Endothelial cell of umbilical vein (primary cell): Measurements from ENCODE around the gene HRNR.

Experiments
- EZH2 ChIP-seq: IDR thresholded peaks from 2 replicates; pipeline ENCODE4 v1.6.1; 2012; ENCODE audit warnings: borderline replicate concordance, low read depth, mild to moderate bottlenecking, moderate library complexity, low read length, inconsistent platforms; ENCODE audit not compliant: severe bottlenecking
- FOS ChIP-seq: IDR thresholded peaks from 2 replicates; pipeline ENCODE4 v1.6.1; 2011; ENCODE audit warnings: mild to moderate bottlenecking, low read length, moderate library complexity, borderline replicate concordance; ENCODE audit not compliant: insufficient read depth
- MYC ChIP-seq: IDR thresholded peaks from one replicate; pipeline ENCODE4 v1.6.1; 2011; ENCODE audit warnings: mild to moderate bottlenecking, low read depth, low read length
- POLR2A ChIP-seq: IDR thresholded peaks from 2 replicates; pipeline ENCODE4 v1.6.1; 2012; ENCODE audit warnings: low read depth, mild to moderate bottlenecking, control low read depth, low read length
- POLR2AphosphoS5 ChIP-seq: IDR thresholded peaks from 2 replicates; pipeline ENCODE4 v1.6.1; 2012; ENCODE audit warnings: low read depth, mild to moderate bottlenecking, control low read depth, low read length, moderate library complexity; ENCODE audit not compliant: insufficient read depth
- TF ChIP-seq, protein P1 (sequence below), 2 donors: IDR thresholded peaks; 1 replicate in 1 of 2; 2 replicates in 1 of 2; pipeline ENCODE4 v1.5.1; 2011; ENCODE audit warnings: low read length in 2 of 2, mild to moderate bottlenecking in 2 of 2, moderate library complexity in 2 of 2, control low read depth in 1 of 2, inconsistent platforms in 1 of 2, low read depth in 1 of 2; ENCODE audit not compliant: insufficient read depth in 1 of 2; ENCODE audit errors: extremely low read depth in 1 of 2
- TF ChIP-seq, protein P2 (sequence below): IDR thresholded peaks from 2 replicates; pipeline ENCODE4 v1.6.1; 2011; ENCODE audit not compliant: insufficient read depth, insufficient read length

DNA sequence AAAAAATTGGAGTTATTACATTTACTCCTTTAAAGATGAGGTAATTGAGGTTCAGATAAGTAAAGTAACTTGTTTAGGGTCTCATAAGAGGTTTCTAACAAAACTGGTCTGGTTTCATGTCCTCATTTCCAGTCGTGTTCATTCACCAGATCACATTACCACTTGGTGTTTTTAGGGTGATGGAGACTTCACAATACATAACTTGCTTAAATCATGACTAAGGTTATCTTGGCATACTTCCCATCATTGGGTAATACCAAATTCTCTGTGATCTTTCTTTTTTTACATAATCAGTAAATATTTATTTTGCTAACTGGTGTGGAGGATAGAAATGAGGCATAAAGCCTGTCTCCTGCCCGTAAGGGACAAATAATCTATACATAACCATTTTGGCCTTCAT is 33.4 kb downstream of the HRNR start:
- TF ChIP-seq, protein P1, sequence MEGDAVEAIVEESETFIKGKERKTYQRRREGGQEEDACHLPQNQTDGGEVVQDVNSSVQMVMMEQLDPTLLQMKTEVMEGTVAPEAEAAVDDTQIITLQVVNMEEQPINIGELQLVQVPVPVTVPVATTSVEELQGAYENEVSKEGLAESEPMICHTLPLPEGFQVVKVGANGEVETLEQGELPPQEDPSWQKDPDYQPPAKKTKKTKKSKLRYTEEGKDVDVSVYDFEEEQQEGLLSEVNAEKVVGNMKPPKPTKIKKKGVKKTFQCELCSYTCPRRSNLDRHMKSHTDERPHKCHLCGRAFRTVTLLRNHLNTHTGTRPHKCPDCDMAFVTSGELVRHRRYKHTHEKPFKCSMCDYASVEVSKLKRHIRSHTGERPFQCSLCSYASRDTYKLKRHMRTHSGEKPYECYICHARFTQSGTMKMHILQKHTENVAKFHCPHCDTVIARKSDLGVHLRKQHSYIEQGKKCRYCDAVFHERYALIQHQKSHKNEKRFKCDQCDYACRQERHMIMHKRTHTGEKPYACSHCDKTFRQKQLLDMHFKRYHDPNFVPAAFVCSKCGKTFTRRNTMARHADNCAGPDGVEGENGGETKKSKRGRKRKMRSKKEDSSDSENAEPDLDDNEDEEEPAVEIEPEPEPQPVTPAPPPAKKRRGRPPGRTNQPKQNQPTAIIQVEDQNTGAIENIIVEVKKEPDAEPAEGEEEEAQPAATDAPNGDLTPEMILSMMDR (IDR thresholded peaks at IDR 0.05; ENCODE audit: extremely low read depth in 1 of 2, insufficient read depth in 1 of 2, low read depth in 1 of 2, low read length in 2 of 2) = no peak
- TF ChIP-seq, protein P2, sequence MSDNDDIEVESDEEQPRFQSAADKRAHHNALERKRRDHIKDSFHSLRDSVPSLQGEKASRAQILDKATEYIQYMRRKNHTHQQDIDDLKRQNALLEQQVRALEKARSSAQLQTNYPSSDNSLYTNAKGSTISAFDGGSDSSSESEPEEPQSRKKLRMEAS = no peak
- TF ChIP-seq POLR2AphosphoS5 (no peak), FOS (no peak), POLR2A (no peak), MYC (no peak), EZH2 (no peak)
